ENCODE results near the gene DPM1.

The DPM1 gene

GRCh38 chr20:50930139-50930975, 28.0 kb downstream of the DPM1 start:
- DNase-seq (ENCODE audit: low spot score): peak; percentile 23

- peak; percentile 98 for DNase-seq (ENCODE audit: low spot score)
These were observed 28.8 kb downstream of the DPM1 start for GRCh38 chr20:50929299-50930138.

DNA sequence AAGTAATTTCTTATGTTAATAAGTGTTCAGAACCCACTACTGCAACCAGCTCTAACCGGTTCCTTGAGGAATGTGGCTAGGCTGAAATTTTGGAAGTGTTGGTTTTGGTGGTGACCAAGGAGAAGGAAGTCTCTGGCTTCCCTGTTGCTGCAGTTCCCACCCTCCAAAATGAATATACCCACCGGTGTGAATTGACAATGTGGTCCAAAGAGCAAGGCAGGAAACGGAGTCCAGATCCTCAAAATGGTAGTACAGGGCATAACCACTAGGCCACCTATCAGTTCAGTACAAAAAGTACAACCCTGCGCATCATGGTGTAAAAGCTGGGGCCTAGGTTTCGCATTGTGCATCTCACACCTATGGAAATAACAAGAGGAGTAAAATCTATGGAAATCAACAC, 29.9 kb downstream of the DPM1 start:
- peak; percentile 26 for DNase-seq (ENCODE audit: low spot score)

DNA sequence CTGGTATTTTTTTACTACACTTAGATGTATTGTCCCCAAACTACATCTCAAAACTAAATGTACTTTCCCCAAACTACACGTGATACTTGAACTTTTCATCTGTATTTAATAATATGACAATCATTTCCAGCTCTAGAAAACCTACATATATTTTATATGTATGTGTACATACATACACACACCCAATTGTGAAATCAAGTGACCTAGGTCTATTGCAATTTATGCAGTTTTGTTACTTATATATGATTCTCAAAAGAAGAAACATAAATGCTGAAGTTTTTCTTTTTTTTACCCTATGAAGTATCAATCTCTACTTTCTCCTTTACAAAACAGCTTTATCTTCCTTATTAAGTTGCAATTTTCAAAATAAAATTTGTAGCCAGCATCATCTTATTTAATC, 31.8 kb downstream of the DPM1 start:
- no peak for DNase-seq (ENCODE audit: low spot score)

DNA sequence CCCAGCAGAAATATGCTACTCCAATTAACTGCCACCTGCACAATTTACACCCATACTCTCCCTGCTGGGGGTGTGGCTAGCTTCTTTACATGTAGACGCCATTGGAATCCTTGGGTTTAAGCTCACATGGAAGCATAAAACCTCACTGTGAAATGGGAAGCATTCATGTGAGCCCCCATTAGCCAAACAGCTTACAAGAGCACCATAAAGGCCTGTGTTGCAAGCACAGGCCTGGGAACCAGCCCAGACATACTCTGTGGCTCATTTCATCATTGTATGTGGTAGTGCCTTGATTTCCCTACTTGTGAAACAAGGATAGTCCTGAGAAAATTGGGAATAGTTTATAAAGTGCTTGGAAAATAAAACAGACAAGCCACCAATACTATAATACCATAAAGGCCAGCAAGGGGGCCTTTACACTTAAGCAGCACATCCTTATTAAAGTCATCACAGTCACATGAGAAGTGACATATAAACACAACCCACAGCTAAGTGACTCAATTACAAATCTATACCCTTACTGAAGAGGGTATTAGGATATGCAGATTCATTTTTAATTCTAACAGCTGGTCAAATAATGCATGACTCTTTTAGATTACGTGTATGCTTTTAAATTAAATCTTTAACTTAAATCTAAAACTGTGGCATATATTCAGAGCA, 33.9 kb downstream of the DPM1 start:
- DNase-seq (ENCODE audit: low spot score): no peak

DNA sequence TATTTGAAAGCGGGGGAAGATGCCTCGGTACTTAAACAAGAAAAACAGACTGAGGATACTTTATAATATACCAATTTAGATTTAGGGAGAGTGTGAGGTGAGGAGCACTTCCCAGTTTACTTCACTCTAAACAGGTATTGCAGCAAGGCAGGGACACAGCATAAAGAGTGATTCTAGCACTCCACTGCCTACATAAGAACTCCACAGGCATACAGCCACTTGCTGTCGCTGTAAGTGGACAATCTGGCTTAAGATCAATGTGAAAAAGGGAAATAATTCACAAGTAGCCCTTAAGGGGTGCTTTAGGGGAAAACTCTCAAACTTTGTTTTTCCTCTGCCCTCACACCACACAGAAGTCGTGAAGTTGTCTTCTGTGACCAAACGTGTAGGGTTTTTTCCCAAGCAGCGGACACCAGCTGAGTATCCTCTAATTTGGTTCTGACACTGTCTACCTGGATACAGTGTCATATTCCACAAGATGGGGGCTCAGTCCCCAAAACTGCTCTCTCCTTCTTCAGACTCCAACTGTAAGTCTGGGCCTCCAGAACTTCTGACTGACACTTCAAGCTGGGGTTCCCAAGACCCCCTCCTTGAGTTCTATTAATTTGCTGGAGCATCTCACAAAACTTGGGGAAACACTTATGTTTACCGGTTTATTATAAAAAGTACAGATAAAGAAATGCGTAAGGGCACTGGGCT, 36.4 kb downstream of the DPM1 start:
- DNase-seq (ENCODE audit: low spot score): no peak

- DNase-seq (ENCODE audit: low spot score): peak; percentile 61
These were observed 37.3 kb downstream of the DPM1 start for GRCh38 chr20:50920997-50921396.

GRCh38 chr20:50919567-50919966, 38.8 kb downstream of the DPM1 start:
- no peak for DNase-seq (ENCODE audit: low spot score)

DNA sequence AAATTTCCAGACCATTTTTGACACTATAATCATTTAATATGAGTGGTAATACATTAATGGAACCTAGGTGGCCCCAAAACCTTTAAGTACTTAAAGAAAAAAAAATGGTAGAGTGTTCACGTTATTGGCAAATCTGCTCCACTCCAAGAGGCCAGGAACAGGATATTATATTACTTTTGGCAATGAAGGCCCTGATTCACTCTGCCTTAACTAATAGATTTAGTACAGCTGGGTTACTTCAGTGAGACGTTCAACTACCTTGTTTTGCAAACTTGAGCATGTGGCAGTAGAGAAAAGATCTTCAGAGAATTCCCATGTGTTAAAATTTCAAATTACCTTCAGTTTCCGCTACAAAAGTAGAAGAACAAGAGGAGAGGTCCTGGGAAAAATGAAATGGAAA, 39.9 kb downstream of the DPM1 start:
- no peak for DNase-seq (ENCODE audit: low spot score)

DNA sequence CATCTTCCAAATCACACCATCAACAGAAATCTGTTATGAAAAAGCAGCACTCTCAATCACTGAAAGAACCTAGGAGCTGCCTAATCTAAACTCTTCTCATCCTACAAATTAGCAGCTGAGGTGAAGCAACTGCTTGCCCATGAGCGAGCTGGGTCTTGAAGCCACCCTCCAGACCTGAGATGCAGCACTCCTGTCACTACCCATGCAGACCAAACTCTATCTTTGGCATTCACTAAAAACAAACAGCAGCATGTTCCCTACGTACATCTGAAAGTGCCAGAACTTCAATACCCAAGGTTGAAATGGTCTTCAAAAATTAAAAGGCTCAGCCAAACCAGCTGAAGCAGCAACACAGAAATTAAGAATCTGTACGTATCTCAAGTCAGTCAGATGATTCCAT, 41.4 kb downstream of the DPM1 start:
- DNase-seq (ENCODE audit: low spot score): no peak

- DNase-seq (ENCODE audit: low spot score): no peak
These were observed 42.1 kb downstream of the DPM1 start for GRCh38 chr20:50916257-50916656.

DNA sequence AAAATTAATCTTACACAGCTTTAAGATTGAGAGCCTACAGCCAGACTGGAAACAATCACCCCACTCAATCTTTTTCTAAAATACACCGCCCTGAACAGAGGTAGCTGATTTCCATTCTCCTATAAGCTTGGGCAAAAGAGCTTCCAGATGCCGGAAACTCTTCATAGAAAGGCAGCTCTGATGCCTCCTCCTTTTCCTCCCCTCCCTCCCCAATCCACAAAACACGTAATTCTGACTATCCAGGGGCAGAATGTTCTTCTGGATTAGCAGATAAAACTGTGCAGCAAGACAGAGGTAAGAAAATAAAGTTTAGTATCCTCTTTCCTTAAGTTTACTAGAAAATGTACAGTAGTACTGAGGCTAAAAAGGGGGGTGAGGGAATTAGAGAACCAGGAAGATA, 42.9 kb downstream of the DPM1 start:
- no peak for DNase-seq (ENCODE audit: low spot score)

DNA sequence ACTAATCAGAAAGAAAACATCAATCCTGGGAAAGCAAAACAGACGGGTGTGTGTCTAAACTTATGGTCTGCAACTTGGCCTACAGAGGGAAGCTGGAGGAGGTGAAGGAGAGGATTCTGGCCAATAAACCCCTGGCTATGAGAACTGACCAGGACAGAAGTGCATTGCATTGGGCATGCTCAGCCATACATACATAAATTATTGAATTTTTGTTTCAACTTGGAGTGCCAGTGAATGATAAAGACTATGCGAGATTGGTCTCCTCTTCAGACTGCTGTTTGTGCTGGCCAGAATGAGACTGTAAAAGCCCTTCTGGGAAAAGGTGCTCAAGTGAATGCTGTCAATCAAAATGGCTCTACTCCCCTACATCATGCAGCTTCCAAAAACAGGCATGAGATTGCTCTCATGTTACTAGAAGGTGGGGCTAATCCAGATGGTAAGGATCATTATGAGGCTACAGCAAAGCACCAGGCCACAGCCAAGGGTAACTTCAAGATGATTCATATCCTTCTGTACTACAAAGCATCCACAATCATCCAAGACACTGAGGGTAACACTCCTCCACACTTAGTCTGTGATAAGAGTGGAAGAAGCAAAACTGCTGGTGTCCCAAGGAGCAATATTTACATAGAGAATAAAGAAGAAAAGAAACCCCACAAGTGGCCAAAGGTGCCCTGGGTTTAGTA, 44.5 kb downstream of the DPM1 start:
- no peak for DNase-seq (ENCODE audit: low spot score)

DNA sequence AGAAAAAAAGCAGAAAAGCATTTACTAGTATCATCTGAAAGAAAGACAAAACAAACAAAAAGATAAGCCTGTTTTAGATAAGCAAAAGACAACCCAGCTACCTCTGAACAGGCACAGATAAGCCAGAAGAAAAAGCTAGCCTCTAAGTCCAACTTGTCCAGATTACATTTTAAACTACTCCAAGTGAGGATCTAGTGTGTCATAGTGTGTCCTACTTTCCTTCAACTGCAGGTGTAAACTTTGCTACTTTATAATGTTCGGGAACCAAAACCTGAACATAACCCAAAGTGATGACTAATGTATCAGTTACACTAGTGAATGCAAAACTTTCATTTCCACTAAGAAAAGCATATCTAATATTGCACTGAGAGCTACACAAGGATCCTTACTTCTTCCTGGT, 46.6 kb downstream of the DPM1 start:
- DNase-seq (ENCODE audit: low spot score): no peak

GRCh38 chr20:50911030-50911429, 47.3 kb downstream of the DPM1 start:
- no peak for DNase-seq (ENCODE audit: low spot score)

GRCh38 chr20:50909413-50909812, 48.9 kb downstream of the DPM1 start:
- DNase-seq (ENCODE audit: low spot score): no peak

- DNase-seq (ENCODE audit: low spot score): no peak
These were observed 54.2 kb downstream of the DPM1 start for GRCh38 chr20:50904067-50904570.

GRCh38 chr20:50903353-50904051, 54.8 kb downstream of the DPM1 start:
- no peak for DNase-seq (ENCODE audit: low spot score)

GRCh38 chr20:50901301-50901700, 57.0 kb downstream of the DPM1 start:
- no peak for DNase-seq (ENCODE audit: low spot score)

DNA sequence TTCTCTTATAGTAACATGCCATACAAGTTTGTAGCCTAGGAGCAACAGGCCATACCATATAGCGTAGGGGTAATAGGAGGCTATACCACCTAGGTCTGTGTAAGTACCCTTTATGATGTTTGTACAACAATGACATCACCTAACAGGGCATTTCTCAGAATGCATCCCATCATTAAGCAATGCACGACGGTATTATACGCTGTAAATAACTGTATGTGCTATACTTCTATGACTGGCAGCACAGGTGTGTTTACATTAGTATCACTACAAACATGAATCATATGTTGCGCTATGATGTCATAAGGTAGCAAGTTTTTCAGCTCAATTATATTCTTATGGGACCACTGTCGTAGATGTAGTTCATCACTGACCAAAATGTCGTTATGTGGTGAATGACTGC, 58.1 kb downstream of the DPM1 start:
- DNase-seq (ENCODE audit: low spot score): no peak

DNA sequence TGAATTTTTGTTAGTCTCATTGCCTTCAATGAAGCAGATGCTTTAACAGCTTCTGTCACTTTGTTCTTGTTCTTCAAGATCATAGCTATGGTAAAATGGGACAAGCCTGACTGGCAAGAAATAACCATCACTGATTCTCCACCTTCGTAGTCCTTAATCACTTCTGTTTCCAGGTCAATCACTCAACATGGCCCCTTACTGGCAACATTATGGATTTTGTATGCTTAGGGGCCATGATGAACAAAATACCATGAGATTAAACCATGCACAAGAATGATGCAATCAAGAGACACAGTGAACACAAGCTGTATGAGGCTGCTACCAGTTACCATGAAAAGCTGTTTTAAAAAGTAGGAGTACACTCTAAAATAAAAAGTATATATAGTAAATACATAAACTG, 59.9 kb downstream of the DPM1 start:
- DNase-seq (ENCODE audit: low spot score): no peak
